Endothelial cell of umbilical vein (primary cell): Measurements from ENCODE around the gene EFHC1. TPM values are rescaled to one million over a fixed set of nuclear protein-coding genes. Genes with fewer than 3 reads are reported as not detected.

Source experiments
- BruUV-seq: library from RNA; stranded (reverse); fragments of 400-500 nt; replicated peaks from 2 replicates; lab custom pipeline; 2021; lab: Mats Ljungman, UMichigan
- CTCF ChIA-PET: fragments of 300-600, 350-600 bp; sonication (Branson Sonifier 250); formaldehyde crosslinking; loops from one replicate; lab custom pipeline; 2021; ENCODE audit warnings: antibody characterized with exemption, inconsistent platforms; lab: Charles Lee
- POLR2A ChIA-PET: fragments of 300-600, 350-600 bp; sonication (Branson Sonifier 250); formaldehyde crosslinking; loops from one replicate; lab custom pipeline; 2021; ENCODE audit warnings: antibody characterized with exemption, inconsistent platforms; lab: Charles Lee
- DNase-seq: peaks from one replicate; pipeline ENCODE4 v3.0.0-alpha.2; 2011; ENCODE audit warnings: low read depth, low spot score
- FAIRE-seq: peaks from 2 replicates; lab custom pipeline; 2011; peaks lifted over from hg19 to GRCh38; lab: Jason Lieb, UNC
- H2AFZ ChIP-seq: 2 replicates; pipeline ENCODE4 v1.6.0; 2012; ENCODE audit warnings: low read depth, low read length, control low read depth, inconsistent platforms
- H3K27ac ChIP-seq: 2 replicates; pipeline ENCODE4 v1.5.1; 2011; ENCODE audit warnings: low read depth, mild to moderate bottlenecking, control low read depth, low read length, moderate library complexity; ENCODE audit not compliant: insufficient read depth
- H3K27me3 ChIP-seq, 2 experiments: 2 replicates each; pipeline versions ENCODE4 v1.6.0 to v1.6.1; 2011; ENCODE audit warnings: low read length in 2 of 2, mixed read lengths in 1 of 2; ENCODE audit not compliant: control insufficient read depth in 2 of 2, insufficient read depth in 2 of 2
- H3K36me3 ChIP-seq, 2 experiments: 2 replicates in 1 of 2; 3 replicates in 1 of 2; pipeline ENCODE4 v1.5.1; 2011; ENCODE audit warnings: low read length in 2 of 2, mild to moderate bottlenecking in 1 of 2, moderate library complexity in 1 of 2; ENCODE audit not compliant: control insufficient read depth in 2 of 2, insufficient read depth in 2 of 2; ENCODE audit errors: extremely low read depth in 1 of 2
- H3K4me1 ChIP-seq: 3 replicates; pipeline ENCODE4 v1.5.1; 2011; ENCODE audit warnings: mild to moderate bottlenecking, low read length; ENCODE audit not compliant: control insufficient read depth, insufficient read depth; ENCODE audit errors: extremely low read depth
- H3K4me2 ChIP-seq: 2 replicates; pipeline ENCODE4 v1.6.1; 2011; ENCODE audit warnings: low read length, control low read depth, mixed read lengths; ENCODE audit not compliant: insufficient read depth
- H3K4me3 ChIP-seq, 3 experiments: fragments of 200-600 bp in 1 of 3; sonication (generic), shearing (Covaris generic) in 1 of 3; replicated peaks in 1 of 3; 2 replicates each; pipeline ENCODE4 v1.5.1; 2011 to 2016; ENCODE audit warnings: control low read depth in 3 of 3, low read length in 3 of 3, mild to moderate bottlenecking in 2 of 3, inconsistent platforms in 1 of 3, low read depth in 1 of 3, moderate library complexity in 1 of 3; ENCODE audit not compliant: insufficient read depth in 1 of 3
- H3K79me2 ChIP-seq: 2 replicates; pipeline ENCODE4 v1.6.0; 2012; ENCODE audit warnings: low read length, inconsistent platforms; ENCODE audit not compliant: control insufficient read depth, insufficient read depth
- H3K9ac ChIP-seq: replicated peaks from 2 replicates; pipeline ENCODE3; 2011; ENCODE audit warnings: low read length, control low read depth; ENCODE audit not compliant: insufficient read depth; ENCODE audit errors: extremely low read depth
- H3K9me1 ChIP-seq: replicated peaks from 3 replicates; pipeline ENCODE4 v1.6.0; 2011; ENCODE audit warnings: mild to moderate bottlenecking, low read length; ENCODE audit not compliant: control insufficient read depth, insufficient read depth; ENCODE audit errors: extremely low read depth
- H3K9me3 ChIP-seq: replicated peaks from 2 replicates; pipeline ENCODE4 v1.5.1; 2012; ENCODE audit warnings: low read length, inconsistent platforms; ENCODE audit not compliant: control insufficient read depth, insufficient read depth
- H4K20me1 ChIP-seq: replicated peaks from 2 replicates; pipeline ENCODE3; 2011; ENCODE audit warnings: mild to moderate bottlenecking, low read length; ENCODE audit not compliant: control insufficient read depth, insufficient read depth; ENCODE audit errors: extremely low read depth
- CTCF ChIP-seq, 2 donors: IDR thresholded peaks; 1 replicate in 1 of 2; 2 replicates in 1 of 2; pipeline ENCODE4 v1.5.1; 2011; ENCODE audit warnings: low read length in 2 of 2, mild to moderate bottlenecking in 2 of 2, moderate library complexity in 2 of 2, control low read depth in 1 of 2, inconsistent platforms in 1 of 2, low read depth in 1 of 2; ENCODE audit not compliant: insufficient read depth in 1 of 2; ENCODE audit errors: extremely low read depth in 1 of 2
- EZH2 ChIP-seq: IDR thresholded peaks from 2 replicates; pipeline ENCODE4 v1.6.1; 2012; ENCODE audit warnings: borderline replicate concordance, low read depth, mild to moderate bottlenecking, moderate library complexity, low read length, inconsistent platforms; ENCODE audit not compliant: severe bottlenecking
- FOS ChIP-seq: IDR thresholded peaks from 2 replicates; pipeline ENCODE4 v1.6.1; 2011; ENCODE audit warnings: mild to moderate bottlenecking, low read length, moderate library complexity, borderline replicate concordance; ENCODE audit not compliant: insufficient read depth
- JUN ChIP-seq: IDR thresholded peaks from 2 replicates; pipeline ENCODE4 v1.6.1; 2011; ENCODE audit warnings: borderline replicate concordance, low read depth; ENCODE audit not compliant: insufficient read length, insufficient read depth
- dilution Hi-C: fragments of 300-500 bp; cut with MboI; formaldehyde crosslinking; loops from one replicate; pipeline ENCODE4 v1.15.0; 2019; ENCODE audit warnings: low sequenced_read_pairs; ENCODE audit not compliant: extremely low pct_ligation_motif_present
- intact Hi-C: fragments of 100-400 bp; cut with micrococcal nuclease; formaldehyde crosslinking; loops from one replicate; pipeline ENCODE4 v1.10.0; 2022
- polyA plus RNA-seq, 4 experiments: library from polyadenylated mRNA; depleted of rRNA in 3 of 4; stranded (reverse) in 3 of 4; unstranded in 1 of 4; fragments of >200 nt; gene quantifications; 2 replicates each; pipeline versions ENCODE4 v1.2.1 to v1.2.3, GENCODE V29; 2011 to 2012; ENCODE audit warnings: missing spikeins in 1 of 4
- total RNA-seq: library from RNA; stranded (reverse); gene quantifications from 2 replicates; pipeline ENCODE4 v1.2.3, GENCODE V29; 2021

Gene EFHC1
- total and polyA plus RNA-seq, 2 donors (not counting 3 experiments of a cell fraction or from before 2014, with no cell fraction given), result 14.6 to 17.6 TPM

GRCh38 chr6:52418606-52419005, 1.5 kb upstream of the EFHC1 start:
- no peak for FAIRE-seq
- intact Hi-C loops (loop anchor here (10.0 kb wide), 1 partner anchor 466 kb away; no protein-coding TSS in a partner anchor), dilution Hi-C loops (loop anchor here (25.0 kb wide), 1 partner anchor 119 kb away; no protein-coding TSS in a partner anchor)
- no peak overlapping the region for H3K27ac ChIP-seq
- H3K27me3 ChIP-seq, result no peaks in the 10 kb centered on the region
- no peaks in the 10 kb centered on the region for H3K36me3 ChIP-seq
- no peaks in the 10 kb centered on the region for H4K20me1 ChIP-seq
- H2AFZ ChIP-seq, result no peak overlapping the region
- H3K4me3 ChIP-seq, result no peak overlapping the region
- BruUV-seq, result no TSS peak
- ChIA-PET POLR2A (interaction anchor here (0.6 kb wide), 1 partner anchor 22 kb away, joined by 3 read pairs; no protein-coding TSS in a partner anchor), CTCF (interaction anchor here (1.2 to 6.4 kb wide), 11 partner anchors 11 to 245 kb away, joined by 3 to 50 read pairs (median 5); partner anchors contain the start of gene TRAM2)
- no peaks in the 10 kb centered on the region for H3K9me1 ChIP-seq
- peaks cover 63% of the 10 kb centered on the region for H3K4me1 ChIP-seq
- no peak overlapping the region for H3K9ac ChIP-seq
- TF ChIP-seq JUN (no peak), FOS (no peak), CTCF (IDR thresholded peaks at IDR 0.05; ENCODE audit: extremely low read depth in 1 of 2, insufficient read depth in 1 of 2, low read depth in 1 of 2, low read length in 2 of 2) (no peak), EZH2 (no peak)
- peak overlapping the region; percentile 14 for H3K4me2 ChIP-seq
- no peak for DNase-seq
- no peaks in the 10 kb centered on the region for H3K79me2 ChIP-seq
- H3K9me3 ChIP-seq, result no peaks in the 10 kb centered on the region
